Adrenal gland (tissue), 12 donors: ENCODE measurements around the gene RNF25. TPM values are rescaled to one million over a fixed set of nuclear protein-coding genes. Genes with fewer than 3 reads are reported as not detected.

Source experiments
- DNase-seq, 7 donors: peaks; one replicate each; pipeline ENCODE4 v3.0.0-alpha.2; 2019 to 2020
- H3K27ac ChIP-seq, 5 donors: fragments of 200-600 bp; sonication (generic) in 4 of 5; 1 replicate in 3 of 5; 2 replicates in 2 of 5; pipeline versions ENCODE4 v1.5.1 to v1.8.0; 2016 to 2020; ENCODE audit warnings: mild to moderate bottlenecking in 1 of 5
- H3K27me3 ChIP-seq: fragments of 200-600 bp; 2 replicates; pipeline ENCODE4 v1.8.0; 2021
- H3K36me3 ChIP-seq, 2 donors: fragments of 200-600 bp; replicated peaks in 1 of 2; 1 replicate in 1 of 2; 2 replicates in 1 of 2; pipeline versions ENCODE4 v1.5.1 to v1.8.0; 2018 to 2022
- H3K4me1 ChIP-seq, 2 donors: fragments of 200-600 bp; replicated peaks in 1 of 2; 1 replicate in 1 of 2; 2 replicates in 1 of 2; pipeline versions ENCODE4 v1.5.1 to v1.8.0; 2018 to 2021
- H3K4me3 ChIP-seq, 4 donors: fragments of 200-600 bp; sonication (generic) in 3 of 4; one replicate each; pipeline ENCODE4 v1.5.1; 2016 to 2018
- H3K9me3 ChIP-seq, 3 donors: fragments of 200-600 bp; sonication (generic) in 1 of 3; replicated peaks in 1 of 3; 1 replicate in 2 of 3; 2 replicates in 1 of 3; pipeline versions ENCODE4 v1.5.1 to v1.8.0; 2016 to 2021
- POLR2A ChIP-seq, 2 donors: fragments of 450-650 bp; IDR thresholded peaks; one replicate each; pipeline ENCODE4 v1.6.1; 2017; ENCODE audit warnings: antibody characterized with exemption in 2 of 2, mild to moderate bottlenecking in 2 of 2, moderate library complexity in 1 of 2
- WGBS, 4 donors: extraction: QIAGEN DNeasy Blood & Tissue Kit in 2 of 4; methylation state at CpG; one replicate each; pipeline versions ENCODE4 v1.1.5 to v1.1.7; 2013 to 2017; 5-methylcytosine and 5-hydroxymethylcytosine counted together
- intact Hi-C, 2 donors: fragments of 100-400 bp; cut with DNase I; formaldehyde crosslinking; loops; one replicate each; pipeline versions ENCODE4 v1.14.1 to v1.15.0; 2022 to 2023
- polyA plus RNA-seq, 3 donors: library from polyadenylated mRNA; stranded (reverse); fragments of 200-250 nt in 2 of 3; fragments of 350-450 nt in 1 of 3; fragmentation: Illumina TruSeq in 1 of 3; extraction: RNeasy Lipid Tissue Mini Kit (QIAGEN cat#74804) in 1 of 3; gene quantifications; one replicate each; pipeline ENCODE4 v1.2.3, GENCODE V29; 2013 to 2014
- total RNA-seq, 9 donors: library from RNA; depleted of rRNA in 4 of 9; stranded (reverse); fragments of >200 nt in 4 of 9; fragments of 120-200 nt in 1 of 9; fragmentation: NEBNext Ultra II Directional in 1 of 9; extraction: Animal tissue kit (Norgen Biotek cat#: 25700) in 1 of 9; gene quantifications; one replicate each; pipeline versions ENCODE4 v1.1.0 to v1.2.4, GENCODE V29; 2013 to 2023
- TF ChIP-seq, protein P1 (sequence below), 6 experiments: fragments of 450-650 bp in 4 of 6; fragments of 200-600 bp in 2 of 6; sonication (generic) in 1 of 6; IDR thresholded peaks; 1 replicate in 5 of 6; 2 replicates in 1 of 6; pipeline versions ENCODE4 v1.5.1 to v1.8.0; 2016 to 2021; ENCODE audit warnings: antibody characterized with exemption in 6 of 6, mild to moderate bottlenecking in 2 of 6, moderate library complexity in 1 of 6
- donor health status: healthy with polysubstance abuse.
- donor health status: Bipolar disorder and iron deficiency.
- donor health status: DM: yes; HTN: yes; CAD: no.
- donor health status: DM: no; HTN: no; CAD: no.
- donor health status: DM: no; HTN: no; CAD: no.
- donor health status: DM: yes; HTN: yes; CAD: no.

The RNF25 gene
- total and polyA plus RNA-seq, 12 donors: 19.7 to 70.4 (median 29.5) TPM

DNA sequence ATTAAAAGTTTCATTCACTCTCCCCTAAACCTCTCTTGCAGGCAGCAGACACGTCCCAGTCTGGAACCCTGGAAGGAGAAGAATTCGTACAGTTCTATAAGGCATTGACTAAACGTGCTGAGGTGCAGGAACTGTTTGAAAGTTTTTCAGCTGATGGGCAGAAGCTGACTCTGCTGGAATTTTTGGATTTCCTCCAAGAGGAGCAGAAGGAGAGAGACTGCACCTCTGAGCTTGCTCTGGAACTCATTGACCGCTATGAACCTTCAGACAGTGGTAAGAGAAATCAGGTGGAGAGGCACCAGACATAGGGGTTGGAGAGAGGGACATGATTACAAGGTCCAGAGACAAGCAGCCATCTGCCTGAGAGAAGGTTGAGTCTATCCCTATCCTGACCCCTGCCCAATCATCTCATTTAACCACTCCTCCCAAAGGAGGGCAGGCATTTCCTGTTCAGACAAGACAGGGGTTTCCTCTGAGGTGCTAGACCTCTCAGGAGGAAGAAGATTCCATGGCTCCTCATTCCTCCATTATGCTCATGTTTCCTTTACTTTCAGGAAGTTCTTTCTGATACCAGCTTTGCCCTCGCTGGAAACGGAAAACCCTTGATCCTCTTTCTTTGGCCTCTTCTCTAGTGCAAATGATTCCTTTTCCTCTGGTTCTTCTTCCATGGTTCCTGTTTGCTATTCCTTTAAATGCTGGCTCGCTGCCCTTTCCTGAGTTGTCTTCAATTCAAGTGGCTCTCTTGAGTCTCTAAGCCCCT is 49.0 kb downstream of the RNF25 start:
- H3K4me1 ChIP-seq: no peaks in the 10 kb centered on the region
- no peak for DNase-seq
- TF ChIP-seq, protein P1, sequence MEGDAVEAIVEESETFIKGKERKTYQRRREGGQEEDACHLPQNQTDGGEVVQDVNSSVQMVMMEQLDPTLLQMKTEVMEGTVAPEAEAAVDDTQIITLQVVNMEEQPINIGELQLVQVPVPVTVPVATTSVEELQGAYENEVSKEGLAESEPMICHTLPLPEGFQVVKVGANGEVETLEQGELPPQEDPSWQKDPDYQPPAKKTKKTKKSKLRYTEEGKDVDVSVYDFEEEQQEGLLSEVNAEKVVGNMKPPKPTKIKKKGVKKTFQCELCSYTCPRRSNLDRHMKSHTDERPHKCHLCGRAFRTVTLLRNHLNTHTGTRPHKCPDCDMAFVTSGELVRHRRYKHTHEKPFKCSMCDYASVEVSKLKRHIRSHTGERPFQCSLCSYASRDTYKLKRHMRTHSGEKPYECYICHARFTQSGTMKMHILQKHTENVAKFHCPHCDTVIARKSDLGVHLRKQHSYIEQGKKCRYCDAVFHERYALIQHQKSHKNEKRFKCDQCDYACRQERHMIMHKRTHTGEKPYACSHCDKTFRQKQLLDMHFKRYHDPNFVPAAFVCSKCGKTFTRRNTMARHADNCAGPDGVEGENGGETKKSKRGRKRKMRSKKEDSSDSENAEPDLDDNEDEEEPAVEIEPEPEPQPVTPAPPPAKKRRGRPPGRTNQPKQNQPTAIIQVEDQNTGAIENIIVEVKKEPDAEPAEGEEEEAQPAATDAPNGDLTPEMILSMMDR (IDR thresholded peaks at IDR 0.05): no peak
- no peak for TF ChIP-seq POLR2A (IDR thresholded peaks at IDR 0.05)
- intact Hi-C loops: no loop called here
- no peaks in the 10 kb centered on the region for H3K27me3 ChIP-seq
- no peaks in the 10 kb centered on the region for H3K9me3 ChIP-seq
- no peaks in the 10 kb centered on the region for H3K36me3 ChIP-seq
- 59 to 65% (median 61%) methylated on average over 7 of the region's 7 CpGs for WGBS, 4 donors
- H3K27ac ChIP-seq: no peak overlapping the region
- no peak overlapping the region for H3K4me3 ChIP-seq

DNA sequence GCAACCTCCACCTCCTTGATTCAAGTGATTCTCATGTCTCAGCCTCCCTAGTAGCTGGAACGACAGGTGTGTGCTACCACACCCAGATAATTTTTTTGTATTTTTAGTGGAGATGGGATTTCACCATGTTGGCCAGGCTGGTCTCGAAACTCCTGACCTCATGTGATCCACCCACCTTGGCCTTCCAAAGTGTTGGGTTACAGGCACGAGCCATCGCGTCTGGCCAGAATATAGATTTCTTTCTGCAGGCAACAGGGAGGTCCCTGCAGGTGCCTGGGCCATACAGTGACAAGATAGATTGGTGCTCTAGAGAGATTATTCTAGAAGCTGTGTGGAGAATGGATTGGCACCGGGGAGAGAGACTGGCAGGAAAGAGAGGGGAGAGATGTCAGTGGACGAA is 50.8 kb downstream of the RNF25 start:
- TF ChIP-seq, protein P1 (IDR thresholded peaks at IDR 0.05): no peak
- TF ChIP-seq POLR2A (IDR thresholded peaks at IDR 0.05): no peak
- H3K27me3 ChIP-seq: no peaks in the 10 kb centered on the region
- H3K36me3 ChIP-seq: no peaks in the 10 kb centered on the region
- H3K4me1 ChIP-seq: no peaks in the 10 kb centered on the region
- WGBS, 4 donors: 77 to 96% (median 80%) methylated on average over 3 to 7 of the region's 7 CpGs
- no peaks in the 10 kb centered on the region for H3K9me3 ChIP-seq
- intact Hi-C loops: no loop called here
- no peak overlapping the region for H3K4me3 ChIP-seq
- no peak for DNase-seq
- no peak overlapping the region for H3K27ac ChIP-seq

DNA sequence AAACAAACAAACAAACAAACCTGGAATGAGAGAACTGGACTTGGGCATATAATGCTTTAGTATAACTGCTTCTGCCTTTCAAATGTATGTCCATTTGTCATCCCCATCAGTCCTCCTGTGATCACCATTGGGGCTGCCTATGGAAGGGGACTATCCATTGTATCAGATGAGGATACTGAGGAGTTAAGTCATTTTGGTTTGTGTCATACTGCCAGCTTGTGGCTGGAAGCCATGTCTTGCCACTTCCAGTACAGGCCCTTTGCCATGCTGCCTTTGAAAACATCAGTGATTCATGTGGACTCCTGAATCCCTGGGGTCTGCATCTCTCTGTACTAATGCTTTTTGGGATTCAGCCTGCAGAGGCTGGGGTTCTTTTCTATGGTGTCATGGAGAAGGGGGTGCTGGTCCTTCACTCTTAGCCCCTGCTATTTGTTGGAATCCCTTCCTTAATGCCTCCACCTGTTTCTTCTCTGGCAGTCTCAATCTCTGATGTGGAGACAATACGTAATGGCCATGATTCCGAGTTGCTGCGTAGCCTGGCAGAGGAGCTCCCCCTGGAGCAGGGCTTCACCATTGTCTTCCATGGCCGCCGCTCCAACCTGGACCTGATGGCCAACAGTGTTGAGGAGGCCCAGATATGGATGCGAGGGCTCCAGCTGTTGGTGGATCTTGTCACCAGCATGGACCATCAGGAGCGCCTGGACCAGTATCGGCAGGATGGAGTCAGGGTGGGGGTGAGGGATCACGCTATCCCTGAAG is 53.5 kb downstream of the RNF25 start:
- no peaks in the 10 kb centered on the region for H3K36me3 ChIP-seq
- intact Hi-C loops: no loop called here
- H3K4me3 ChIP-seq: no peak overlapping the region
- TF ChIP-seq, protein P1 (IDR thresholded peaks at IDR 0.05): no peak
- TF ChIP-seq POLR2A (IDR thresholded peaks at IDR 0.05): no peak
- WGBS, 4 donors: 86 to 91% (median 89%) methylated on average over 6 to 9 of the region's 9 CpGs
- H3K27me3 ChIP-seq: no peaks in the 10 kb centered on the region
- H3K4me1 ChIP-seq: no peaks in the 10 kb centered on the region
- no peak overlapping the region for H3K27ac ChIP-seq
- no peaks in the 10 kb centered on the region for H3K9me3 ChIP-seq
- no peak for DNase-seq

DNA sequence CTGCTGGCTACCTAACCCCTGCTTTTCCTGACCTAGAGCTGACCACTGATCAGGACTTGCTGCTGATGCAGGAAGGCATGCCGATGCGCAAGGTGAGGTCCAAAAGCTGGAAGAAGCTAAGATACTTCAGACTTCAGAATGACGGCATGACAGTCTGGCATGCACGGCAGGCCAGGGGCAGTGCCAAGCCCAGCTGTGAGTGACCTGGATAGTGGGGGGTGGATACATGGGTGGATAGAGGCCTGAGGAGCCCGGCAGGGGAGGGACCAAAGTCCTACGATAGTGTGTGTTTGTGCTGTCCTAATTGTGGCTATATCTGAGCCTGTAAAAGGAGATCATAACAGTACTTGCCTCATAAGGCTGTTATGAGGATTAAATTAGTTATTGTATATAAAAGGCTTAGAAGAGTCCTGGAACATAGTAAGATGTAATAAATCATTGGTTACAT is 55.9 kb downstream of the RNF25 start:
- TF ChIP-seq, protein P1 (IDR thresholded peaks at IDR 0.05): no peak
- no peak for TF ChIP-seq POLR2A (IDR thresholded peaks at IDR 0.05)
- Histone ChIP-seq H3K36me3 (no peaks in the 10 kb centered on the region), H3K9me3 (no peaks in the 10 kb centered on the region), H3K4me1 (no peaks in the 10 kb centered on the region), H3K27ac (no peak overlapping the region), H3K4me3 (no peak overlapping the region), H3K27me3 (no peaks in the 10 kb centered on the region)
- intact Hi-C loops: no loop called here
- DNase-seq: no peak
- 81 to 90% (median 86%) methylated on average over 4 to 6 of the region's 6 CpGs for WGBS, 4 donors
